ENCODE results near the gene COL2A1.

DNA sequence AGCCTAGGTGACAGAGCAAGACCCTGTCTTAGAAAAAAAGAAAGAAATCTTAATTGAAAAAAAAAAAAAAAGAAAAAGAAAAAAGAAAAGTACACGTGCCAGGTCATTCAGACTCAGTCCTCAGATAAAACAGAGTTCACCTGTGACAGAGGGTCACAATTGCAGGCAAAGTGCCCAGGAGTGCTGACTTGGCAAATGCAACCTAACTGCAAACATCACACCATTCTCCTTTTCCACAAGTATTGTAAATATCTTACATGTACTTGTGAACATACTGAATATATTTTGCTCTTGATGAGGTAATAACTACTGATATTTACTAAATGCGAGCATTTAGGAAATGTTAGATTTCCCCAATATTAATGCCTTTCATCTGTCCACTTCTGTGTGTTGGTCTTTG lies 9.0 kb upstream of the COL2A1 start:
- no peak for TF ChIP-seq GATA3 (IDR thresholded peaks at IDR 0.05; ENCODE audit: low read depth, low read length)
- no peak for TF ChIP-seq GATA2 (IDR thresholded peaks at IDR 0.05; ENCODE audit: low read depth, low read length)

All from SH-SY5Y (cell line).